Caco-2 (cell line): ENCODE data around the gene CNOT6L. TPM values are rescaled to one million over a fixed set of nuclear protein-coding genes. Genes with fewer than 3 reads are reported as not detected.

Experiments used
- BruUV-seq: library from RNA; stranded (reverse); fragments of 400-500 nt; replicated peaks from 2 replicates; lab custom pipeline; 2021; lab: Mats Ljungman, UMichigan
- CTCF ChIA-PET: fragments of 300-600 bp; sonication (Branson Sonifier 250); formaldehyde crosslinking; loops from one replicate; lab custom pipeline; 2022; ENCODE audit warnings: antibody characterized with exemption; lab: Charles Lee
- POLR2A ChIA-PET: fragments of 300-600 bp; sonication (Branson Sonifier 250); formaldehyde crosslinking; loops from one replicate; lab custom pipeline; 2022; ENCODE audit warnings: antibody characterized with exemption; lab: Charles Lee
- DNase-seq, 2 experiments: peaks; one replicate each; pipeline versions ENCODE4 v3.0.0 to v3.0.0-alpha.2; 2020 to 2022
- H3K27me3 ChIP-seq: replicated peaks from 2 replicates; pipeline ENCODE4 v1.6.0; 2011; ENCODE audit warnings: low read length; ENCODE audit not compliant: control insufficient read depth, insufficient read depth
- H3K36me3 ChIP-seq: 2 replicates; pipeline ENCODE4 v1.5.1; 2011; ENCODE audit warnings: low read length; ENCODE audit not compliant: control insufficient read depth, insufficient read depth
- H3K4me1 ChIP-seq: fragments of 250-450 bp; sonication (Bioruptor Pico); 2 replicates; pipeline ENCODE4 v1.5.1; 2020; ENCODE audit warnings: mild to moderate bottlenecking
- H3K4me3 ChIP-seq: 2 replicates; pipeline ENCODE4 v1.5.1; 2011; ENCODE audit warnings: low read depth, mild to moderate bottlenecking, control low read depth, low read length
- H3K9me3 ChIP-seq: fragments of 250-450 bp; sonication (Bioruptor Pico); 2 replicates; pipeline ENCODE4 v1.5.1; 2020; ENCODE audit warnings: mild to moderate bottlenecking, moderate library complexity
- H3K27ac Mint-ChIP-seq: one replicate; pipeline ENCODE4 v1.8.0; 2022; ENCODE audit warnings: mixed read lengths; ENCODE audit not compliant: unreplicated experiment
- H3K27me3 Mint-ChIP-seq: one replicate; pipeline ENCODE4 v1.8.0; 2022; ENCODE audit warnings: mixed read lengths; ENCODE audit not compliant: insufficient read depth, unreplicated experiment
- H3K36me3 Mint-ChIP-seq: one replicate; pipeline ENCODE4 v1.8.0; 2022; ENCODE audit warnings: mild to moderate bottlenecking, mixed read lengths; ENCODE audit not compliant: insufficient read depth, unreplicated experiment
- H3K4me1 Mint-ChIP-seq: one replicate; pipeline ENCODE4 v1.8.0; 2022; ENCODE audit warnings: low read depth, mixed read lengths; ENCODE audit not compliant: unreplicated experiment
- H3K4me3 Mint-ChIP-seq: one replicate; pipeline ENCODE4 v1.8.0; 2022; ENCODE audit warnings: mild to moderate bottlenecking, moderate library complexity, mixed read lengths; ENCODE audit not compliant: unreplicated experiment
- H3K9me3 Mint-ChIP-seq: one replicate; pipeline ENCODE4 v1.8.0; 2022; ENCODE audit warnings: mixed read lengths; ENCODE audit not compliant: unreplicated experiment
- intact Hi-C: fragments of 100-400 bp; cut with micrococcal nuclease; formaldehyde crosslinking; loops from one replicate; pipeline ENCODE4 v1.10.0; 2022; ENCODE audit not compliant: unreplicated experiment
- total RNA-seq: library from RNA; stranded (reverse); gene quantifications from 2 replicates; pipeline ENCODE4 v1.2.3, GENCODE V29; 2022
- TF ChIP-seq, protein P1 (sequence below), 2 experiments: fragments of 200-600 bp in 1 of 2; IDR thresholded peaks; 1 replicate in 1 of 2; 2 replicates in 1 of 2; pipeline versions ENCODE4 v1.5.1 to v1.8.0; 2011 to 2022; ENCODE audit warnings: antibody characterized with exemption in 1 of 2, control low read depth in 1 of 2, inconsistent platforms in 1 of 2, low read depth in 1 of 2, low read length in 1 of 2, mild to moderate bottlenecking in 1 of 2, moderate library complexity in 1 of 2; ENCODE audit not compliant: insufficient read depth in 1 of 2, severe bottlenecking in 1 of 2, unreplicated experiment in 1 of 2

The CNOT6L gene
- total RNA-seq, 1 experiment from 2014 or later, result 18.8 TPM

DNA sequence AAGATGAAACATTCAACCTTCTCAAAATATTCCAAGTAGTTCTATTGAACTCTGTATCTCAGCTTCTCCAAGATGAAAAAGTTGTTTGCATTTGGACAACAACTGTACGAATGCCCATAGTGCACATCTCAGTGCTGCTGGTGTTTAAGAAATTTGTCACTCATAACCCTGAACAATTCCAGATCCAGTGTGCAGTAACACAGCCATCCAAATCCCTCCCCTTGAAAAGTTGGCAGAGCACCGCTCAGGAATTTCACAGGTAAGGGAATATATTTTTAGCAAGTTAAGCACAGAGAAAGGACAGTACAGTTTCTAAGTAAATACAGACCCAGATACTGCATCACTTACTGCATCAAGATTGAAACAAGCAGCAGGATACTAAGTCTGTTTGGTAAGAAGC lies 104.7 kb downstream of the CNOT6L start:
- H3K9me3 Mint-ChIP-seq, result no peaks in the 10 kb centered on the region
- Histone ChIP-seq H3K9me3 (no peaks in the 10 kb centered on the region), H3K4me1 (no peaks in the 10 kb centered on the region), H3K27me3 (no peaks in the 10 kb centered on the region), H3K36me3 (no peaks in the 10 kb centered on the region), H3K4me3 (no peak overlapping the region)
- TF ChIP-seq, protein P1, sequence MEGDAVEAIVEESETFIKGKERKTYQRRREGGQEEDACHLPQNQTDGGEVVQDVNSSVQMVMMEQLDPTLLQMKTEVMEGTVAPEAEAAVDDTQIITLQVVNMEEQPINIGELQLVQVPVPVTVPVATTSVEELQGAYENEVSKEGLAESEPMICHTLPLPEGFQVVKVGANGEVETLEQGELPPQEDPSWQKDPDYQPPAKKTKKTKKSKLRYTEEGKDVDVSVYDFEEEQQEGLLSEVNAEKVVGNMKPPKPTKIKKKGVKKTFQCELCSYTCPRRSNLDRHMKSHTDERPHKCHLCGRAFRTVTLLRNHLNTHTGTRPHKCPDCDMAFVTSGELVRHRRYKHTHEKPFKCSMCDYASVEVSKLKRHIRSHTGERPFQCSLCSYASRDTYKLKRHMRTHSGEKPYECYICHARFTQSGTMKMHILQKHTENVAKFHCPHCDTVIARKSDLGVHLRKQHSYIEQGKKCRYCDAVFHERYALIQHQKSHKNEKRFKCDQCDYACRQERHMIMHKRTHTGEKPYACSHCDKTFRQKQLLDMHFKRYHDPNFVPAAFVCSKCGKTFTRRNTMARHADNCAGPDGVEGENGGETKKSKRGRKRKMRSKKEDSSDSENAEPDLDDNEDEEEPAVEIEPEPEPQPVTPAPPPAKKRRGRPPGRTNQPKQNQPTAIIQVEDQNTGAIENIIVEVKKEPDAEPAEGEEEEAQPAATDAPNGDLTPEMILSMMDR (IDR thresholded peaks at IDR 0.05; ENCODE audit: insufficient read depth in 1 of 2, low read depth in 1 of 2, low read length in 1 of 2, severe bottlenecking in 1 of 2, unreplicated experiment in 1 of 2), result no peak
- BruUV-seq, result no TSS peak
- H3K4me3 Mint-ChIP-seq, result no peak overlapping the region
- no peak for DNase-seq
- H3K27ac Mint-ChIP-seq, result no peak overlapping the region
- CTCF ChIA-PET, result no interaction called here
- H3K27me3 Mint-ChIP-seq, result no peaks in the 10 kb centered on the region
- POLR2A ChIA-PET, result no interaction called here
- no peaks in the 10 kb centered on the region for H3K4me1 Mint-ChIP-seq
- intact Hi-C loops, result no loop called here
- no peaks in the 10 kb centered on the region for H3K36me3 Mint-ChIP-seq

DNA sequence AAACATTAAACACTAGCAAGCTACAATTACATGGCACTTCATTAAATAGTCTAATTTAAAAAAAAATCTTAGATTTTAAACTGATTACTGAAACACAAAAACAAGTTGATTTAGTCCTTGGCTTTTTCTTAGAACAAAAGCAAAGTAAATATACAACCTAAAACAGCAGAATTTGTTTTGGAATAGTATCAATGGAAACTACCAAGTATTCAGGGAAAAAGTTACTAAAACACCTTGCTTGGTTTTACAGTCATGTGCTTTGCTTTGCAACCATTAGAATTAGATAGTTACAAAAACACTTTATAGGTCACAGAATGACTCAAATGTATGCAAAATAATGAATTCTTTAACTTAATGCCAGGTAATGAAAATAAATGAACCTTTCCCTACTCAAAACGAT lies 105.3 kb downstream of the CNOT6L start:
- TF ChIP-seq, protein P1 (IDR thresholded peaks at IDR 0.05; ENCODE audit: insufficient read depth in 1 of 2, low read depth in 1 of 2, low read length in 1 of 2, severe bottlenecking in 1 of 2, unreplicated experiment in 1 of 2), result no peak
- Mint-ChIP-seq H3K4me3 (no peak overlapping the region), H3K9me3 (no peaks in the 10 kb centered on the region), H3K27ac (no peak overlapping the region), H3K36me3 (no peaks in the 10 kb centered on the region), H3K4me1 (no peaks in the 10 kb centered on the region), H3K27me3 (no peaks in the 10 kb centered on the region)
- H3K27me3 ChIP-seq, result no peaks in the 10 kb centered on the region
- no peak for DNase-seq
- no peaks in the 10 kb centered on the region for H3K9me3 ChIP-seq
- POLR2A ChIA-PET, result no interaction called here
- no peaks in the 10 kb centered on the region for H3K4me1 ChIP-seq
- intact Hi-C loops, result no loop called here
- H3K36me3 ChIP-seq, result no peaks in the 10 kb centered on the region
- CTCF ChIA-PET, result no interaction called here
- BruUV-seq, result no TSS peak
- H3K4me3 ChIP-seq, result no peak overlapping the region

DNA sequence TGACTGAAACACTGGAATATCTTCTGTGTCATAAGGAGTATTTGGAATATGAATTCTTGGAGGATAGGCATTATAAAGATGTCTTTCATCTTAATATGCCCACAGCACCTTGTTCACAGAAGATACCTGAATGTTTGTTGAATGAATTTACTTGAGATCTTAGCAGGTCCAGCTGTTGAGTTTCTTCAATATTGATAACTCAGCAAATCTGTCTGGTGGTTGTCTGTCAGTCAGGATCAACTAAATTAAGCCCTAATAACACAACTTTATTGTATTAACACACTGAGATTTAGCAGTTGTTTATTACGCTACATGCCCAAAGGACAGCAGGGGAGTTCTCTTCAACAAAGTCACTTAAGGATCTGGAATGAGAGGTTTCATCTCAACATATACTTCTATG lies 106.5 kb downstream of the CNOT6L start:
- intact Hi-C loops, result no loop called here
- no TSS peak for BruUV-seq
- H3K9me3 Mint-ChIP-seq, result no peaks in the 10 kb centered on the region
- H3K27ac Mint-ChIP-seq, result no peak overlapping the region
- H3K4me1 Mint-ChIP-seq, result no peaks in the 10 kb centered on the region
- no peak for DNase-seq
- H3K27me3 Mint-ChIP-seq, result no peaks in the 10 kb centered on the region
- Histone ChIP-seq H3K4me3 (no peak overlapping the region), H3K27me3 (no peaks in the 10 kb centered on the region), H3K9me3 (no peaks in the 10 kb centered on the region), H3K4me1 (no peaks in the 10 kb centered on the region), H3K36me3 (no peaks in the 10 kb centered on the region)
- ChIA-PET POLR2A (no interaction called here), CTCF (no interaction called here)
- H3K4me3 Mint-ChIP-seq, result no peak overlapping the region
- no peaks in the 10 kb centered on the region for H3K36me3 Mint-ChIP-seq
- TF ChIP-seq, protein P1 (IDR thresholded peaks at IDR 0.05; ENCODE audit: insufficient read depth in 1 of 2, low read depth in 1 of 2, low read length in 1 of 2, severe bottlenecking in 1 of 2, unreplicated experiment in 1 of 2), result no peak
